HG02642 (cell line): ENCODE results near the gene NOP9.

Source experiments
- ATAC-seq: cut with Tn5 transposase; IDR thresholded peaks from one replicate; pipeline ENCODE4 v1.9.1; 2021; ENCODE audit warnings: mild to moderate bottlenecking; ENCODE audit not compliant: unreplicated experiment, poor library complexity

The NOP9 gene

GRCh38 chr14:24262821-24263733, 36.6 kb upstream of the NOP9 start, which contains the start of gene TGM1:
TGM1 (minus strand) TSS chr14:24263177; CDS start chr14:24262352, 825 bp downstream.
- ATAC-seq = no peak

- no peak for ATAC-seq
Measured at GRCh38 chr14:24263848-24264247, 35.8 kb upstream of the NOP9 start.

- ATAC-seq = no peak
Measured at GRCh38 chr14:24264298-24264697, 35.4 kb upstream of the NOP9 start.

- no peak for ATAC-seq
Measured at GRCh38 chr14:24266344-24267244, 33.1 kb upstream of the NOP9 start.

- ATAC-seq = no peak
Measured at GRCh38 chr14:24267516-24267915, 32.1 kb upstream of the NOP9 start.

- no peak for ATAC-seq
Measured at GRCh38 chr14:24268225-24268624, 31.4 kb upstream of the NOP9 start.

- no peak for ATAC-seq
Measured at GRCh38 chr14:24269368-24269767, 30.3 kb upstream of the NOP9 start.

- no peak for ATAC-seq
Measured at GRCh38 chr14:24269910-24270536, 29.6 kb upstream of the NOP9 start.

- no peak for ATAC-seq
Measured at GRCh38 chr14:24270537-24271133, 29.0 kb upstream of the NOP9 start.

GRCh38 chr14:24271134-24271833, 28.4 kb upstream of the NOP9 start, which contains the start of gene RABGGTA:
RABGGTA (minus strand) TSS chr14:24271597; CDS start chr14:24271115, 482 bp downstream.
- ATAC-seq = peak; percentile 89

GRCh38 chr14:24271834-24272263, 27.8 kb upstream of the NOP9 start:
- no peak for ATAC-seq

- no peak for ATAC-seq
Measured at GRCh38 chr14:24272467-24272866, 27.2 kb upstream of the NOP9 start.

GRCh38 chr14:24273422-24273998, 26.1 kb upstream of the NOP9 start:
- no peak for ATAC-seq

- ATAC-seq = peak; percentile 40
Measured at GRCh38 chr14:24274101-24274543, 25.5 kb upstream of the NOP9 start.

GRCh38 chr14:24277071-24277470, 22.6 kb upstream of the NOP9 start:
- ATAC-seq = no peak

GRCh38 chr14:24277606-24278321, 21.9 kb upstream of the NOP9 start:
- no peak for ATAC-seq

- ATAC-seq = no peak
Measured at GRCh38 chr14:24278424-24278823, 21.2 kb upstream of the NOP9 start.
